ENCODE results near the gene RLN3.

DNA sequence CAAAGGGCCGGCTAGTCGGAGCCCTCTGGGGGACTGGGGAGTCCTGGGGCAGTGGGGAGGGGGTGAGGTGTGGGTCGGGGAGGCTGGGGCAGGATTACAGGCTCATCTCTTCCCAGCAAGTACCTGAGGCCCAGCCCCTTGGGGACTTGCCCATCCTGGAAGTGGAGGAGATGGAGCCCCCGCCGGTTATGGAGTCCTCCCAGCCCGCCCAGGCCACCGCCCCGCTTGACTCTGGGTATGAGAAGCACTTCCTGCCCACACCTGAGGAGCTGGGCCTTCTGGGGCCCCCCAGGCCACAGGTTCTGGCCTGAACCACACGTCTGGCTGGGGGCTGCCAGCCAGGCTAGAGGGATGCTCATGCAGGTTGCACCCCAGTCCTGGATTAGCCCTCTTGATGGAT lies 24.0 kb downstream of the RLN3 start:
- TF ChIP-seq CTCF (IDR thresholded peaks at IDR 0.05) (no peak), POLR2A (IDR thresholded peaks at IDR 0.05) (no peak)
